ENCODE results near the gene CLMN. TPM values are rescaled to one million over a fixed set of nuclear protein-coding genes. Genes with fewer than 3 reads are reported as not detected.

CLMN gene
- total RNA-seq, 1 donor from 2014 or later = 3.9 TPM

GRCh38 chr14:95340201-95340697, 20.5 kb upstream of the CLMN start:
- Histone ChIP-seq H3K36me3 (ENCODE audit: control insufficient read depth, insufficient read depth, low read length) (no peaks in the 10 kb centered on the region), H3K4me3 (ENCODE audit: low read depth, low read length) (no peak overlapping the region), H3K27me3 (ENCODE audit: control insufficient read depth, insufficient read depth, low read length) (no peaks in the 10 kb centered on the region)
- DNase-seq (ENCODE audit: low read depth) (peak; percentile 48), FAIRE-seq (no peak)
- no peak for TF ChIP-seq CTCF (IDR thresholded peaks at IDR 0.05; ENCODE audit: insufficient read depth, low read length, severe bottlenecking)

- Histone ChIP-seq H3K27me3 (ENCODE audit: control insufficient read depth, insufficient read depth, low read length) (no peaks in the 10 kb centered on the region), H3K4me3 (ENCODE audit: low read depth, low read length) (no peak overlapping the region), H3K36me3 (ENCODE audit: control insufficient read depth, insufficient read depth, low read length) (no peaks in the 10 kb centered on the region)
- no peak for DNase-seq (ENCODE audit: low read depth)
- peak; percentile 83 for FAIRE-seq
- TF ChIP-seq CTCF (IDR thresholded peaks at IDR 0.05; ENCODE audit: insufficient read depth, low read length, severe bottlenecking) = no peak
Observed at GRCh38 chr14:95339301-95339865, 19.7 kb upstream of the CLMN start.

- Histone ChIP-seq H3K4me3 (ENCODE audit: low read depth, low read length) (no peak overlapping the region), H3K27me3 (ENCODE audit: control insufficient read depth, insufficient read depth, low read length) (no peaks in the 10 kb centered on the region), H3K36me3 (ENCODE audit: control insufficient read depth, insufficient read depth, low read length) (no peaks in the 10 kb centered on the region)
- no peak for FAIRE-seq
- no peak for TF ChIP-seq CTCF (IDR thresholded peaks at IDR 0.05; ENCODE audit: insufficient read depth, low read length, severe bottlenecking)
- DNase-seq (ENCODE audit: low read depth) = no peak
Observed at GRCh38 chr14:95338436-95338835, 18.7 kb upstream of the CLMN start.

GRCh38 chr14:95337041-95337595, 17.4 kb upstream of the CLMN start:
- DNase-seq (ENCODE audit: low read depth) (no peak), FAIRE-seq (no peak)
- no peak overlapping the region for H3K4me3 ChIP-seq (ENCODE audit: low read depth, low read length)

GRCh38 chr14:95336192-95336760, 16.6 kb upstream of the CLMN start:
- DNase-seq (ENCODE audit: low read depth) = no peak

More at GRCh38 chr14:95337041-95337595, 17.4 kb upstream of the CLMN start:
- Histone ChIP-seq H3K27me3 (ENCODE audit: control insufficient read depth, insufficient read depth, low read length) (no peaks in the 10 kb centered on the region), H3K36me3 (ENCODE audit: control insufficient read depth, insufficient read depth, low read length) (no peaks in the 10 kb centered on the region)
- no peak for TF ChIP-seq CTCF (IDR thresholded peaks at IDR 0.05; ENCODE audit: insufficient read depth, low read length, severe bottlenecking)

More at GRCh38 chr14:95336192-95336760, 16.6 kb upstream of the CLMN start:
- no peak for TF ChIP-seq CTCF (IDR thresholded peaks at IDR 0.05; ENCODE audit: insufficient read depth, low read length, severe bottlenecking)
- Histone ChIP-seq H3K4me3 (ENCODE audit: low read depth, low read length) (no peak overlapping the region), H3K36me3 (ENCODE audit: control insufficient read depth, insufficient read depth, low read length) (no peaks in the 10 kb centered on the region), H3K27me3 (ENCODE audit: control insufficient read depth, insufficient read depth, low read length) (no peaks in the 10 kb centered on the region)
- no peak for FAIRE-seq
